ENCODE measurements around the gene L3MBTL1. TPM values are rescaled to one million over a fixed set of nuclear protein-coding genes. Genes with fewer than 3 reads are reported as not detected.

L3MBTL1 gene
- total RNA-seq, 1 experiment from 2014 or later = 0.53 TPM

GRCh38 chr20:43529051-43529450 is 21.6 kb downstream of the L3MBTL1 start:
- Histone ChIP-seq H3K4me3 (no peak overlapping the region), H3K27me3 (no peaks in the 10 kb centered on the region), H3K9me3 (peaks cover 6% of the 10 kb centered on the region)

GRCh38 chr20:43529457-43530153 is 22.1 kb downstream of the L3MBTL1 start:
- DNase-seq = no peak
- H3K27me3 ChIP-seq = no peaks in the 10 kb centered on the region
- H3K9me3 ChIP-seq = peaks cover 6% of the 10 kb centered on the region
- no peaks in the 10 kb centered on the region for H3K36me3 ChIP-seq
- H3K4me3 ChIP-seq = no peak overlapping the region

More at GRCh38 chr20:43529051-43529450, 21.6 kb downstream of the L3MBTL1 start:
- DNase-seq = no peak
- no peaks in the 10 kb centered on the region for H3K36me3 ChIP-seq

GRCh38 chr20:43530321-43531090 is 23.0 kb downstream of the L3MBTL1 start:
- Histone ChIP-seq H3K9me3 (peaks cover 4% of the 10 kb centered on the region), H3K36me3 (no peaks in the 10 kb centered on the region), H3K27me3 (no peaks in the 10 kb centered on the region), H3K4me3 (no peak overlapping the region)
- DNase-seq = peak; percentile 31

GRCh38 chr20:43531091-43531443 is 23.6 kb downstream of the L3MBTL1 start:
- H3K36me3 ChIP-seq = no peaks in the 10 kb centered on the region
- no peak for DNase-seq

GRCh38 chr20:43532416-43533055 is 25.0 kb downstream of the L3MBTL1 start:
- no peak overlapping the region for H3K4me3 ChIP-seq
- no peaks in the 10 kb centered on the region for H3K27me3 ChIP-seq
- H3K9me3 ChIP-seq = no peaks in the 10 kb centered on the region
- DNase-seq = no peak
- H3K36me3 ChIP-seq = no peaks in the 10 kb centered on the region

More at GRCh38 chr20:43531091-43531443, 23.6 kb downstream of the L3MBTL1 start:
- H3K9me3 ChIP-seq = no peaks in the 10 kb centered on the region
- H3K27me3 ChIP-seq = no peaks in the 10 kb centered on the region
- H3K4me3 ChIP-seq = no peak overlapping the region

GRCh38 chr20:43533060-43533459 is 25.6 kb downstream of the L3MBTL1 start:
- H3K9me3 ChIP-seq = no peaks in the 10 kb centered on the region
- no peaks in the 10 kb centered on the region for H3K36me3 ChIP-seq
- DNase-seq = no peak
- no peaks in the 10 kb centered on the region for H3K27me3 ChIP-seq
- no peak overlapping the region for H3K4me3 ChIP-seq

GRCh38 chr20:43534016-43534415 is 26.5 kb downstream of the L3MBTL1 start:
- H3K4me3 ChIP-seq = no peak overlapping the region
- H3K36me3 ChIP-seq = no peaks in the 10 kb centered on the region
- no peak for DNase-seq
- H3K27me3 ChIP-seq = no peaks in the 10 kb centered on the region
- no peaks in the 10 kb centered on the region for H3K9me3 ChIP-seq

GRCh38 chr20:43534791-43535350 is 27.4 kb downstream of the L3MBTL1 start:
- no peak for DNase-seq
- H3K9me3 ChIP-seq = no peaks in the 10 kb centered on the region
- no peak overlapping the region for H3K4me3 ChIP-seq

GRCh38 chr20:43535370-43536004 is 28.0 kb downstream of the L3MBTL1 start:
- no peak overlapping the region for H3K4me3 ChIP-seq
- no peak for DNase-seq
- H3K27me3 ChIP-seq = no peaks in the 10 kb centered on the region
- H3K9me3 ChIP-seq = no peaks in the 10 kb centered on the region
- H3K36me3 ChIP-seq = no peaks in the 10 kb centered on the region

More at GRCh38 chr20:43534791-43535350, 27.4 kb downstream of the L3MBTL1 start:
- no peaks in the 10 kb centered on the region for H3K27me3 ChIP-seq
- no peaks in the 10 kb centered on the region for H3K36me3 ChIP-seq

GRCh38 chr20:43536041-43536816 is 28.7 kb downstream of the L3MBTL1 start:
- DNase-seq = no peak
- H3K9me3 ChIP-seq = no peaks in the 10 kb centered on the region
- H3K27me3 ChIP-seq = no peaks in the 10 kb centered on the region
- H3K36me3 ChIP-seq = no peaks in the 10 kb centered on the region
- no peak overlapping the region for H3K4me3 ChIP-seq

- DNase-seq = no peak
- no peaks in the 10 kb centered on the region for H3K9me3 ChIP-seq
- H3K27me3 ChIP-seq = no peaks in the 10 kb centered on the region
- H3K36me3 ChIP-seq = no peaks in the 10 kb centered on the region
- no peak overlapping the region for H3K4me3 ChIP-seq
These were observed 29.4 kb downstream of the L3MBTL1 start for GRCh38 chr20:43536817-43537440.

- peak; percentile 41 for DNase-seq
These were observed 30.7 kb downstream of the L3MBTL1 start for GRCh38 chr20:43537921-43538877.

GRCh38 chr20:43538878-43539700 is 31.6 kb downstream of the L3MBTL1 start:
- H3K9me3 ChIP-seq = 0 out of 2 replicates have a peak, but pooled peaks cover 2% of the 10 kb centered on the region
- H3K4me3 ChIP-seq = no peak overlapping the region
- DNase-seq = peak; percentile 46
- no peaks in the 10 kb centered on the region for H3K36me3 ChIP-seq
- no peaks in the 10 kb centered on the region for H3K27me3 ChIP-seq

More at GRCh38 chr20:43537921-43538877, 30.7 kb downstream of the L3MBTL1 start:
- no peaks in the 10 kb centered on the region for H3K36me3 ChIP-seq
- H3K27me3 ChIP-seq = no peaks in the 10 kb centered on the region
- H3K4me3 ChIP-seq = no peak overlapping the region
- 0 out of 2 replicates have a peak, but pooled peaks cover 2% of the 10 kb centered on the region for H3K9me3 ChIP-seq

Data from MG63 (cell line).